Activated CD4-positive, CD25-positive, alpha-beta regulatory T cell treated with anti-CD3 and anti-CD28 coated beads, Interleukin-2, amount 50 U/mL, for 16 hours (primary cell): ENCODE data around the gene BCL2L1.

Experiments
- DNase-seq: peaks from one replicate; pipeline ENCODE4 v3.0.0-alpha.2; 2020; ENCODE audit warnings: low read depth, low spot score

Gene BCL2L1

DNA sequence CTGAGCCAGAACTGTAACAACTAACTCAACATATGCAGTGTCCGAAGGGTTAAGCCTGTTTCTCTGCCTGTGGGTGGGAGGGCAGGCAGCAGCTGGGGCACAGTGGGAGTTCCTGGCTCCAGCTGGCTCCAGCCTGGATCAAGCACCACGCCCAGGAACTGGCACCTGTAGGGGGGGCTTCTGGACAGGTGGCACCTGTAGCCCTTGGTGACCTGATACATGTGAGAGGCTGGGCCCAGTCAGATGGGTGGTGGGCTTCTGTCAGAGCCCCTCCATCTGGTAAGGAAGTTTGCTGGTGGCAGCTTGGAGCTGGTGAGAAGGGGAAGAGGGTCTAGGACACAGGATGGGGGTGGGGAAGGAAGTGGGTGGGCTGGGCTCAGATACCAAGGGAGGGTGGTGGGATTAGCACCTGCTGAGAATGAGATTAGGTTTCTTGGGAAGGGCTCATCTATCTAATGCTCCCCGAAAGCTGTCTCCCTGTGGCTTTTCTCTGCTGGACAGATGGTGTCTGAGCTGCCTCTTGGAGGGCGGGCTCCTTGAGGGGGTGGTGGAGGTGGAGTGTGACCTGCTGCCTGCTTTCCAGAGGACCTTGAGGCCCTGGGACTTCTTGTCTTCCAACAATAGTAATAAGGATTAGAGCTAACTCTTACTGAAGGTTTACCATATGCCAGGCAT lies 28.5 kb downstream of the BCL2L1 start:
- no peak for DNase-seq

DNA sequence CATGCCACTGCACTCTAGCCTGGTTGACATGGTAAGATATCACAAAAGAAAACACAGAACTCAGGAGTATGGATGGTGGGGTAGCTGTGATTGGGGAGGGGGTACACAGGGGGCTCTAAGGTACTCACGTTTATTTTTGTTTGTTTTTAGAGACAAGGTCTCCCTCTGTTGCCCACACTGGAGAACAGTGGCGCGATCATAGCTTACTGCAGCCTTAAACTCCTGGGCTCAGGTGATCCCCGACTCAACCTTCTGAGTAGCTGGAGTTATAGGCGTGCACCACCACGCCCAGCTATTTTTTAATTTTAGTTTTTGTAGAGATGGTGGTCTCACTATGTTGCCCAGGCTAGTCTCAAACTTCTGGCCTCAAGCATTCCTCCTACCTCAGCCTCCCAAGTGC lies 29.3 kb downstream of the BCL2L1 start:
- DNase-seq, result no peak

DNA sequence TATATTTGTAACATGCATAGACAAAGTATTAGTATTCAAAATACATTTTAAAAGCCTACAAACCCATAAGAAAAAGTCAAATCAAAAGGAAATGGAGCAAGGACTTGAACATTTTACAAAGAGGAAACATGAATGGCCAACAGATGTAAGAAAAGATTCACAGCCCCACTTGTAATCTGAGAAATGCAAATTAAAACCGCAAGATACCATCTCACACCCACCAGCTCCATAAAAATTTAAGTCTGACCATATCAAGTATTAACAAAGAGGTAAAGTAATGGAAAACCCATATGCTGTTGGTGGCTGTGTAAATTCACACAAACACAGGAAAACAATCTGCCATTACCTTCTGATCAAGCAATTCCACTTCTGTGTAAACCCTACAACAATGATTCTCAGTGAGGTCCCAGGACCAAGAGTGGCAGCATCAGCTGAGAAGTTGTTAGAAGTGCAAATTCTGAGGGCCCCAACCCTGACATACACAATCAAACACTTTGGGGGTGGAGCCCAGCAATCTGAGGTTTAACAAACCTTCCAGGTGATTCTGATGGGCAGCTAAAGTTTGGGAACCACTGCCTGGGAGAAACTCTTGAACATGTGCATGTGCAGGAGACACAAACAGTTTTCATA lies 30.9 kb downstream of the BCL2L1 start:
- no peak for DNase-seq

DNA sequence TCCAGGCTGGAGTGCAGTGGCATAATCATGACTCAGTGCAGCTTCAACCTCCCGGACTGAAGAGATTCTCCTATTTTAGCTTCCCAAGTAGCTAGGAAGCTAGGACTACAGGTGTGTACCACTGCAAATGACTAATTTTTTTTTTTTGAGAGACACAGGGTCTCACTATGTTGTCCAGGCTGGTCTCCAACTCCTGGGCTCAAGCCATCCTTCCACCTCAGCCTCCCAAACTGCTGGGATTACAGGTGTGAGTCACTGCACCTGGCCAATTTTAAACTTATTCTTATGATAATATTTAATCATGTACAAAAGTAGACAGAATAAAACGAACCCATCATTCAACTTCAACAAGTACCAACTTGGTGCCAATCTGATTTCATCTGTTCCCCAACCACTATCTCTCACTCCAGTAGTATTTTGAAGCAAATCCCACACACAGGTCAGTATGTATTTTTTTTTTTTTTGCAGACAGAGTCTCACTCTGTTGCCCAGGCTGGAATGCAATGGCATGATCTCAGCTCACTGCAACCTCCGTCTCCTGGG lies 32.5 kb downstream of the BCL2L1 start:
- DNase-seq, result no peak

DNA sequence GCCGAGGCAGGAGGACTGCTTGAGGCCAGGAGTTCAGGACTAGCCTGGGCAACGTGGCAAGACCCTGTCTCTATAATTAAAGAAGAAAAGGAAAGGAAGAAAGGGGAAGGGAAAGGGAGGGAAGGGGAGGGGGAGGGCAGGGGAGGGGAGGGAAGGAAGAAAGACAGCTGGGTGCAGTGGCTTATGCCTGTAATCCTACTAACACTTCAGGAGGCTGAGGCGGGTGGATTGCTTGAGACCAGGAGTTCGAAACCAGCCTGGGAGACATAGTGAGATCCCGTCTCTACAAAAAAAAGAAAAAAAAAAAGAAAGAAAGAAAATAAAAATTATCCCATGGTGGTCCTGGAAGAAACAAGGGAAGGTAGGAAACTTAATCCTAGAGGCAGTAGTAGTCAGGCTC lies 33.5 kb downstream of the BCL2L1 start:
- no peak for DNase-seq

DNA sequence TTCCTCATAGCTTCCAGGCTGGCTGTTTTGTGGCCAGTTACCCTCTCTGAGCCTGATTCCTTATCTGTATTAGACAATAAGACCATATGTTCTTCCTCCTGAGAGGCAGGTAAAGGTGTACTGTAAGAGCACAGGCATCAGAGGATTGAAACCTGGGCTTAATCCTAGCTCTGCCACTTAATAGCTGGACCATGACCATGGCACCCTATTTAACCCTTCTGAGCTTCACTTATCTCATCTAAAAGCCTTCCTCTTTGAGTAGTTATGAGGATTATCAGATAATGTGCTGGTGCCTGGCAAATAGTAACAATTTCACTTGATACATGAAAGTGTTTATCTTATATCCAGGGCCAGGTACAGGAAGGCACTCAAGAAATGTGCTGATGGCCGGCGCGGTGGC lies 34.9 kb downstream of the BCL2L1 start:
- DNase-seq, result no peak

DNA sequence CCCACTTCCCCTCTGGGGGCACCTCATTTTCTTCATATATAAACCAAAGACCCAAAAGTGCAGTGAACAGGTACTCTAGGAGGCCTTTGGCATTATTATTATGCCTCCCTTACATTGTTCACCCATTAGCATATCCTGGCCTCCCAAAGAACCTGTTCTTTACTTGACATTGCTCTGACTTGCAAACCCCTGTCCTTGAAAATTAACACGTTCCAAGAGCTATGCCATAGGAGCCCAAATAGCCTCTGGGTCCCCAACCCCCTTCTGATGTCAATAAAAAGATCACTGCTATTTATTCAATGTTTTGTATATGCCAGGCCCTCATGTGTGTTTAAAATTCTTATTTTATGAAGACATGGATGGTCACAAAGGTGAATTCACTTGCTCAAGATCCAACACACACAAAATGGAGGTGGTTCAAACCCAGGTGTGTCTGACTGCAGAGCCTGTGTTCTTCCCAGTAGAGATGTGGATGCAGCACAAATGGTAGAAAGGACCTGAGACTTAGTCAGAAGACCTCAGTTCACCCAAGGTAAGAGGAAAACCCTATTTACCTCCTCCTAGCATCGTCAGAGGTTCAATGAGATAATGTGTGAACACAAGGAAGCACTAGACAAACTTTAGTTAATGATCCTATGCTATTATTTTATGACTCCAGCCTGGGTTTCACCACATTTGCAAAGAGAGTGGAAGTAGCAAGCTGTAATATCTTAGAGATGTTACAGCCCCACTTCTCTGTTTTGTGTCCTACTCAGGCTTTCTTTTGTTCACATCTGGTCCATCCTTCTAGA lies 36.6 kb downstream of the BCL2L1 start:
- DNase-seq, result no peak

DNA sequence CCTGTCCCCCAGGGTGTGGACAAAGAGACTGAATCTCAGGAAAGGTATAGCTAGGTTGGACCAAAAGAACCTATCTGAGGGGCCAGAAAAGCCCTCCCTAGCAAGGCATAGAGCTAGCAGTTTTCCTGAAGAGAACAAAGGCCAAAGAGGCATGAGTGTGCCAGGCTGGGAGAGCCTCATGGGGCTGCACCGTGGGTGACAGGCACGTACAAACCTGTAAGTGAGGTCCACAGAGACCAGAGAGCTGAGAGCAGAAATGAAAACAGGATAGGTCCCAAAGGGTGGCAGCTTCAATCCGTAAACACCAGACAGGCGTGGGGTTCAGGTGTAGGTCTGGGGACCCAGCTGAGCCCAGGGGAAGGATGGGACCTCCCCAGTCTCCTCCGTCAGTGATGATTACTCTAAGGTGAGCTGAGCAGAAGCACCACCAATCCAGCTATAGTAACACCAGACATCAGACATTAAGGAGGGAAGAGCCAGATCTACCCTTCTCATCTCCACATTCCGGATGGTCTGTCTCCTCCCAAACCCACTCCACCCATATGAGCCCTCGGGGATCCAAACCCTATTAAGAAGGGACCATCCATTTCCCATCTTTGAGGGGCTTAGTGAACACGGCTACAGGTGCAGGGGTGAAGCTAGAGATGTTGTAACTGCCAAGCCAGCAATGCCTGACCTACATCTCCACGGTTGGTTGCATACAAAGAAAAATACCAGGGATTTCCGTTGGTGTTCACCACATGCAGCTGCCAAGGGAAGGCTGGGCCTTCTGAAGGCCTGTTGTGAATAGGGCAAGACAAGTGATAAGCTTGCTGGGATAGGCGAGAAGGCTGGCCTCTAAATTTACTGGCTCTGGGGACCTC lies 38.3 kb downstream of the BCL2L1 start:
- no peak for DNase-seq

DNA sequence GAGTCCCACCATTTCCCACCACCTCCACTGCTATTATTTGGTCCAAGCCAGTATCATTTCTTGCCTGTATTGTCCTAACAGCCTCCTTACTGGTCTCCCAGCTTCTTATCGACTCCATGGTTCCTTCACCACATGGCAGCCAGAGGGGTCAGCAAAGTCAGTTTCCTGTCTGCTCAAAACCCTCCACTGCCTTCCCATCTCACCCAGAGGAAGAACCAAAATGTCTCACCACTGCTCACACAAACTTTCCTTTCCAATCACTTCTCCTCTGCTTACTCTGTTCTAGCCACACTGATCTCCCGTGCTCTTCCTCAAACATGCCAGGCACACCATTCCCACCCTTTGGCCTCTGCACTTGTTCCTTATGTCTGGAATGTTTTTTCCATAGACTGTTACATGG lies 39.7 kb downstream of the BCL2L1 start:
- no peak for DNase-seq

DNA sequence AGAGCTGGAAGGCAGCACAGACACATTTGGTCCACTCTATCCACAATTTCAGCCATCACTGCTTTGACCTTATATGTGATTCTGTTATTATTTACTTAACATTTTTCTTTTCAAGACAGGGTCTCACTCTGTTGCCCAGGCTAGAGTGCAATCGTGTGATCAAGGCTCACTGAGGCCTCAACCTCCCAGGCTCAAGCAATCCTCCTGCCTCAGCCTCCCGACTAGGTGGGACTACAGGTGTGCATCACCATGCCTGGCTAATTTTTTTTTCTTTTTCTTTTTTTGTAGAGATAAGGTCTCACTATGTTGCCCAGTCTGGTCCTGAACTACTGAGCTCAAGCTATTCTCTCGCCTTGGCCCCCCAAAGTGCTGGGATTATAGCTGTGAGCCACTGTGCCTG lies 40.3 kb downstream of the BCL2L1 start:
- DNase-seq, result no peak

DNA sequence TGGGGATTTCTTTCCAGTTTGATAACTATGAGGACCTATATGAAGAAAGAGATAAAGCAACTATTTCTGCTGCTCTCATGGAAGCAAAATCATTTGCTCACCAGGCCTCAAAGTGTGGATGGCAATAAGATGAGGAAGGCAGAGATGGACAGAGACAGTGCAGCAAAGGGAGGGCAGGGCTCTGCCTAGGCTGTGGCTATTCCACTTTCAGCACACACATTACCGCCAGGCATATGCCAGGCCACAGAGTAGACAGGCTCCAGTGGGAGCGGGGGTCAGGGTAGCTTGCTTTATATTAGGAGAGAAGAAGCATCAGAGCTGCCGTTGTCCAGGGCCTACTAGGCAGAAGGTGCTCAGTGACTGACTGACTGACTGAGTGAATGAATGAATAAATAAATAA lies 40.9 kb downstream of the BCL2L1 start:
- no peak for DNase-seq

DNA sequence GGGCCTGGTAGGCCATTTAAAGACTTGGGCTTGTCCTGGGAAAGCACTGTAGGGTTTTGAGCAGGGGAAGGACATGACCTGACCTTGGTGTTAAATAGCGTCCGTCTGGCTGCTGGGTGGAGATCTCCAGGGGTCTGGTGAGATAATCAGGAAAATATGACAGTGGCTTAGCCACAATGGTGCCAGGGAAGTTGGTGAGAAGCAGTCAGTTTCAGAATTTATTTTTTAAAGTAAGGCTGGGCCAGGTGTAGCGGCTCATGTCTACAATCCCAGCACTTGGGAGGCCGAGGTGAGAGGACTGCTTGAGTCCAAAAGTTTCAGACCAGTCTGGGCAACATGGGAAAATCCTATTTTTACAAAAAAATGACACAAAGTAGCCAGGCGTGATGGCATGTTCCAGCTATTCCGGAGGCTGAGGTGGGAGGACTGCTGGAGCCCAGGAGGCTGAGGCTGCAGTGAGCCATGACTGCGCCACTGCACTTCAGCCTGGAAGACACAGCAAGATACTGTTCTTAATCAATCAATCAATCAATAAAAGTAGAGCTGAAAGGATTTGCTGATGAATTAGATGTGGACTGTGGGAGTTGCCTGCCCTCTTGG lies 41.4 kb downstream of the BCL2L1 start:
- no peak for DNase-seq

DNA sequence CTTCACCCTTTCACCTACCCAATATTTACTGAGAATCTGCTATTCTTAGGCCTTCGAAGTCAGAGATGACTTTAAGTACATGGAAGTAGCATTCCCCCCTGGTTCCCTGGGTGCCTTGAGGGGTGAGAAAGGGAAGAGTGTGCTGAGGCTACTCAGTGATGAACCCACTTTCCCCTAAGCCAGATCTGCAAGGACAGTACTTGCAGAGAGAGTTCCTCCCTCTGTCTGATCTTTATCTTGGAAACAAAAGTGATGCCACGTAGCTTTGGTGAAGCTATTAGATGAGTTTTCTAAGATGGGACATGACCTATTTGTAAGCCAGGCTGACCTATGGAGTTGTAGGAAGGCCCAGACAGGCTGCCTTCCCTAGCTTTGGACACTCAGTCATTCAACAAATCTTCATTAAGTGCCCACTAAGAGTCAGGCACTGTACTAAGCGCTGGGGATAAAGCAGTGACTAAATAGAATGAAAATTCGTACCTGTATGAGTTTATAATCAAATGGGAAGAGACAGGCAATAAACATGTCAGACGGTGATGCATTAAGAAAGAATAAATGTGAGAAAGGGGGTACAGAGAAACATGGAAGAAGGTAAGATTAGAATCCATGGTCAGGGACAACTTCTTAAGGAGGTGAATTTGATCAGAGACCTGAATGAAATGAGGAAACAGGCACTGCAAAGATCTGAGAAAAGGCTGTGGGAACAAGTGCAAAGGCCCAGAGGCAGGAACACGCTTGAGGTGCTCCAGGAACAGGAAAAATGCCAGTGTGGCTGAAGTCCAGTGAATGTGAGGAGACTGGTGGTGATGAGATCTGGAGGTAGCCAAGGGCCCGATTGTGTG lies 42.2 kb downstream of the BCL2L1 start:
- DNase-seq, result no peak

DNA sequence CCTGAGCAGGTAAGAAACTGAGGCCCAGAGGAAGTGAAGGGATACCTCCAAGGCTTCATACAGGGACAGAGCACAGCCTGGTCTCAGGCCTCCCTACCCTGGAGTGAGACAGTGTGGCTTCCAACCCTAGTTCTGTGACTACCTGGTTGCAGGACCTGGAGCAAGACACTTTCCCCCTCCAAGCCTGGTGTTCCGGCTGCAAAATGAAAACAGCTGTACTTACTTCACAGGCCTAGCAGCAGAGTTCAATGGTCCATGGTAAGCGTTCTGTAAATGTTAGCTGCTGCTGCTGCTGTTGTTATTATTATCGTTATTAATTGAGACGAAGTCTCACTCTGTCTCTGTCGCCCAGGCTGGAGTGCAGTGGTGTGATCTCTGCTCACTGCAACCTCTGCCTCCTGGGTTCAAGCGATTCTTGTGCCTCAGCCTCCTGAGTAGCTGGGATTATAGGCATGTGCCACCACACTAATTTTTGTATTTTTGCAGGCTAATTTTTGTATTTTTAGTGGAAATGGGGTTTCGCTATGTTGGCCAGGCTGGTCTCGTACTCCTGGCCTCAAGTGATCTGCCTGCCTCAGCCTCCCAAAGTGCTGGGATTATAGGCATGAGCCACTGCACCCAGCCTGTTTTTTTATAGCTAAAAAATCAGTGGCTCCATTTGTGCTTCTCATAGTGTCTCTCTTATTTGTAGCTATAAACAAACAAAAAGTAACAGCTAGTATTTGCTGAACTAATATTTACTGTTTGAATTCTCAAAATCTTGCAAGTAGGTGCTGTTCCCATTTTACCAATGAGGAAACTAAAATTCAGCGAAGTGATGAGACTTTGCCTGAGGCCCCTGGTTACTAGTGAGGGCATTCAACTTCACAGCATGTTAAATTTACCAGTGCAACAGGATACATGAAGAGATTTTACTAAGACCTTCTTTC lies 43.0 kb downstream of the BCL2L1 start:
- DNase-seq, result no peak

DNA sequence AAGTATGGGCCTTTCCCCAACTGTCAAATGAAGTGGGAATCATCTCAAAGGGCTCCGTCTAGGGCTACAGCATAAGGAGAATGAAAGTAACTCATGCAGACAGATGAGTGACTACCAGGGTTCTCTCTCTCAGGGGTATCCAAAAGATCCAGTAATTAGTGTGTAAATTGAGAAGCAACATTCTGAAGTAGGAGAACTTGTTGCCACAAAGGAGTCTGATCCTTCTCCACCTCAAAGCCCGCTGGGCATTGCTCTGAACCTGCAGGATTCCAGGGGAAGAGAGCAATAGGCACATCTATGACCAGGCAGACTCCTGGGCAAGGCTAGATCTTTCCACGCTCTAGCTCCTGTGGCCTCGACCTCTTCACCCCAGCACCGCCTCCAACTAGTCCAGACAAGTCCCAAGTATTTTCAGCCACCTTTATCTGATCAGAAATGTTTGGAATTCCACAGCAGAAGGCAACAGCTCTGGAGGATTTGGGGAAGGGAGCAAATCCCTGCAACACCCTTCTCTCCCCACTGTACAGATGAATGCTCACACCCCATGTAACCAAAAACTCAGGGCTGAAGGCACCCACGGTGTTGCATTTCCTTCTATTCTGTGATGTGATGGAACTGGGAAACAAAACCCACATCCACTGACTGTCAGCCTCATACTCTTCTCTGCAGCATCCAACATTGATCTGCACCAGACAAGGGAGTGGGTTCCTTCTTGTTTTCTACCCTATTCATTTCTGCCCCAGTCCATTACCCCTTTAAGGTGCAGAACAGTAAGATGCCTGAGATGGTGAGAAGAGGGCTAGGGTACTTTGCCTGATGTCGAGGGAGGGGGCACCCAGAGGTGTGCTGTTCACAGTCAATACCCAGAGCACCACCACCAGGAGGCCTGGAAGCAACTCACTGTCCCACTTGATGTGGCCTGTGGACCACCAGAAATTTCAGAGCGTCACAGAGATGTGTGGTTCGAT lies 44.0 kb downstream of the BCL2L1 start:
- DNase-seq, result no peak

DNA sequence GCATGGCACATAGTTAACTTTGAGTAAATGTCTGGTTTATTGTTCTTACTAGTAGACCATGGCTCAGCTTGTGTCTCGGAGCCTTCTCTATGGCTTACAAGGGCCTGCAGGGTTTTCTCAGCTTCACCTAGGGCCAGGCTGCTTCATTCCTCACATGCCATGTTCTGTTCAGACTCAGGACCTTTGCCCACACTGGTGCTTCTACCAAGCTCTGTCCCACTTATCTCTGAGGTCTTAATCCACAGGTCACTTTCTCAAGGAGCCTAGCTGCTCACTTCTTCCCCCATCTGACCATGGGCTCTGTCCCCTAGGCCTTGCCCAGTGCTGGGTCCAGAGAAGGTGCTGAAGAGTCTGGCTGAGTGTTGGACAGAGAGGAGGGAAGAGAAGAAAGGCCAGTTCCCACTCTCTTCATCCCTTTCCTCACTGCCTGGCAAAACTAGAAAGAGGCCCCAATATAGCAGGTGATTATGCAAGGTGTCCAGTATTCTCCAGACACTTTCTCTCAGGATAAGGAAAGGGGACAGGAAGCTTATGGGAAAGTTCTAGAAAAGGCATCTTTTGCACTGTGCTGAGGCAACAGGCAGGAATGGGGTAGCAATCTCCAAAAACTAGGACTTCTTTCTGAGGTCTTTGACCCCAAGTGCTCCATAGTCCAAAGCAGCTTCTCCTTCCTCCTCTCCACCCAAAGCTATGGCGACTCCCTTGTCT lies 45.0 kb downstream of the BCL2L1 start:
- no peak for DNase-seq

DNA sequence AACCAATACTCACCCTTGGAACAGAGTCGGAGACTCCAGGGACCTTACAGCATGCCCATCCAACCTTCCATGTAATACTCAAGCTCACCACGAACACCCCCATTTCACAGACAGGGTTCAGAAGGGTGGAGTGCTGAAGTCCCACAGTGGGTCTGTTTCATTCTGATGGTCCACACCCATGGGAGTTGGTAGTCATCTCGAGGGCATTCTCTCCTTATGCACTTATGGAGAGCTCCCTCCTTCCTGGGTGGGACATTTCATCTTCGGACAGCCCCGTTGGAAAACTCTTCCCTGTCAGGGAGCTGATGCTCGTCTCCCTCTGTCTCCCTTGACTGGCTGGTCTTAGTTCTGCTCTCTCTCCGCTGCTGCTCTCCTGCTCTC lies 46.1 kb downstream of the BCL2L1 start:
- no peak for DNase-seq
